Measurements from ENCODE around the gene KIAA1217.

- TF ChIP-seq CTCF (conservative IDR thresholded peaks at IDR 0.05; ENCODE audit: low read depth, low read length): no peak
- no peak for TF ChIP-seq EZH2 (IDR thresholded peaks at IDR 0.05; ENCODE audit: borderline replicate concordance, low read depth, low read length, poor library complexity, severe bottlenecking)
Measured at GRCh38 chr10:24414597-24414996, 205.7 kb downstream of the KIAA1217 start.
